ENCODE data around the gene IGFBP7.
"Not testable (repeated sequence)": the region's sequence is repeated elsewhere in the genome, so short reads cannot be mapped to it uniquely, and the experiment has no call there.

The IGFBP7 gene

GRCh38 chr4:57060717-57061067, 49.5 kb downstream of the IGFBP7 start:
- not testable (repeated sequence) for H3K9ac ChIP-seq (ENCODE audit: low read length); H3K4me3 ChIP-seq (ENCODE audit: low read length); H3K9me3 ChIP-seq (ENCODE audit: control insufficient read depth, low read length); H3K36me3 ChIP-seq (ENCODE audit: control insufficient read depth, insufficient read depth, low read length); H3K27me3 ChIP-seq (ENCODE audit: control insufficient read depth, insufficient read depth, low read length); H3K4me1 ChIP-seq (ENCODE audit: control insufficient read depth, insufficient read depth, low read length)

- Histone ChIP-seq H3K9me3 (ENCODE audit: control insufficient read depth, low read length) (no peaks in the 10 kb centered on the region), H3K4me1 (ENCODE audit: control insufficient read depth, insufficient read depth, low read length) (no peaks in the 10 kb centered on the region), H3K36me3 (ENCODE audit: control insufficient read depth, insufficient read depth, low read length) (no peaks in the 10 kb centered on the region), H3K27me3 (ENCODE audit: control insufficient read depth, insufficient read depth, low read length) (no peaks in the 10 kb centered on the region), H3K9ac (ENCODE audit: low read length) (no peak overlapping the region), H3K4me3 (ENCODE audit: low read length) (no peak overlapping the region)
Observed at GRCh38 chr4:57059890-57060716, 50.1 kb downstream of the IGFBP7 start.

GRCh38 chr4:57055886-57056285, 54.3 kb downstream of the IGFBP7 start:
- Histone ChIP-seq H3K4me3 (ENCODE audit: low read length) (no peak overlapping the region), H3K9ac (ENCODE audit: low read length) (no peak overlapping the region), H3K4me1 (ENCODE audit: control insufficient read depth, insufficient read depth, low read length) (no peaks in the 10 kb centered on the region), H3K27me3 (ENCODE audit: control insufficient read depth, insufficient read depth, low read length) (no peaks in the 10 kb centered on the region), H3K9me3 (ENCODE audit: control insufficient read depth, low read length) (no peaks in the 10 kb centered on the region), H3K36me3 (ENCODE audit: control insufficient read depth, insufficient read depth, low read length) (no peaks in the 10 kb centered on the region)

- Histone ChIP-seq H3K9me3 (ENCODE audit: control insufficient read depth, low read length) (no peaks in the 10 kb centered on the region), H3K4me3 (ENCODE audit: low read length) (no peak overlapping the region), H3K9ac (ENCODE audit: low read length) (no peak overlapping the region), H3K36me3 (ENCODE audit: control insufficient read depth, insufficient read depth, low read length) (no peaks in the 10 kb centered on the region), H3K4me1 (ENCODE audit: control insufficient read depth, insufficient read depth, low read length) (no peaks in the 10 kb centered on the region), H3K27me3 (ENCODE audit: control insufficient read depth, insufficient read depth, low read length) (no peaks in the 10 kb centered on the region)
Observed at GRCh38 chr4:57053508-57053907, 56.7 kb downstream of the IGFBP7 start.

- H3K9ac ChIP-seq (ENCODE audit: low read length), result no peak overlapping the region
- no peaks in the 10 kb centered on the region for H3K9me3 ChIP-seq (ENCODE audit: control insufficient read depth, low read length)
- H3K4me1 ChIP-seq (ENCODE audit: control insufficient read depth, insufficient read depth, low read length), result no peaks in the 10 kb centered on the region
- H3K27me3 ChIP-seq (ENCODE audit: control insufficient read depth, insufficient read depth, low read length), result no peaks in the 10 kb centered on the region
- H3K36me3 ChIP-seq (ENCODE audit: control insufficient read depth, insufficient read depth, low read length), result no peaks in the 10 kb centered on the region
- no peak overlapping the region for H3K4me3 ChIP-seq (ENCODE audit: low read length)
Observed at GRCh38 chr4:57051524-57051923, 58.7 kb downstream of the IGFBP7 start.

- Histone ChIP-seq H3K4me1 (ENCODE audit: control insufficient read depth, insufficient read depth, low read length) (no peaks in the 10 kb centered on the region), H3K27me3 (ENCODE audit: control insufficient read depth, insufficient read depth, low read length) (no peaks in the 10 kb centered on the region), H3K9me3 (ENCODE audit: control insufficient read depth, low read length) (no peaks in the 10 kb centered on the region), H3K4me3 (ENCODE audit: low read length) (no peak overlapping the region), H3K36me3 (ENCODE audit: control insufficient read depth, insufficient read depth, low read length) (no peaks in the 10 kb centered on the region), H3K9ac (ENCODE audit: low read length) (no peak overlapping the region)
Observed at GRCh38 chr4:57051095-57051494, 59.1 kb downstream of the IGFBP7 start.

- Histone ChIP-seq H3K4me1 (ENCODE audit: control insufficient read depth, insufficient read depth, low read length) (peaks cover 3% of the 10 kb centered on the region), H3K4me3 (ENCODE audit: low read length) (no peak overlapping the region), H3K9me3 (ENCODE audit: control insufficient read depth, low read length) (no peaks in the 10 kb centered on the region), H3K27me3 (ENCODE audit: control insufficient read depth, insufficient read depth, low read length) (no peaks in the 10 kb centered on the region), H3K9ac (ENCODE audit: low read length) (no peak overlapping the region), H3K36me3 (ENCODE audit: control insufficient read depth, insufficient read depth, low read length) (no peaks in the 10 kb centered on the region)
Observed at GRCh38 chr4:57048590-57049304, 61.4 kb downstream of the IGFBP7 start.

GRCh38 chr4:57047046-57047445, 63.1 kb downstream of the IGFBP7 start:
- not testable (repeated sequence) for H3K36me3 ChIP-seq (ENCODE audit: control insufficient read depth, insufficient read depth, low read length); H3K4me3 ChIP-seq (ENCODE audit: low read length); H3K9me3 ChIP-seq (ENCODE audit: control insufficient read depth, low read length); H3K9ac ChIP-seq (ENCODE audit: low read length); H3K27me3 ChIP-seq (ENCODE audit: control insufficient read depth, insufficient read depth, low read length); H3K4me1 ChIP-seq (ENCODE audit: control insufficient read depth, insufficient read depth, low read length)

- no peaks in the 10 kb centered on the region for H3K36me3 ChIP-seq (ENCODE audit: control insufficient read depth, insufficient read depth, low read length)
- H3K4me3 ChIP-seq (ENCODE audit: low read length), result no peak overlapping the region
- H3K27me3 ChIP-seq (ENCODE audit: control insufficient read depth, insufficient read depth, low read length), result no peaks in the 10 kb centered on the region
- no peak overlapping the region for H3K9ac ChIP-seq (ENCODE audit: low read length)
- peaks cover 3% of the 10 kb centered on the region for H3K4me1 ChIP-seq (ENCODE audit: control insufficient read depth, insufficient read depth, low read length)
- no peaks in the 10 kb centered on the region for H3K9me3 ChIP-seq (ENCODE audit: control insufficient read depth, low read length)
Observed at GRCh38 chr4:57044996-57045395, 65.2 kb downstream of the IGFBP7 start.

GRCh38 chr4:57044279-57044678, 65.9 kb downstream of the IGFBP7 start:
- Histone ChIP-seq H3K4me1 (ENCODE audit: control insufficient read depth, insufficient read depth, low read length) (peaks cover 3% of the 10 kb centered on the region), H3K9me3 (ENCODE audit: control insufficient read depth, low read length) (no peaks in the 10 kb centered on the region), H3K9ac (ENCODE audit: low read length) (no peak overlapping the region), H3K27me3 (ENCODE audit: control insufficient read depth, insufficient read depth, low read length) (no peaks in the 10 kb centered on the region), H3K36me3 (ENCODE audit: control insufficient read depth, insufficient read depth, low read length) (no peaks in the 10 kb centered on the region), H3K4me3 (ENCODE audit: low read length) (no peak overlapping the region)

- Histone ChIP-seq H3K4me1 (ENCODE audit: control insufficient read depth, insufficient read depth, low read length) (peaks cover 3% of the 10 kb centered on the region), H3K27me3 (ENCODE audit: control insufficient read depth, insufficient read depth, low read length) (no peaks in the 10 kb centered on the region), H3K9ac (ENCODE audit: low read length) (no peak overlapping the region), H3K9me3 (ENCODE audit: control insufficient read depth, low read length) (no peaks in the 10 kb centered on the region), H3K36me3 (ENCODE audit: control insufficient read depth, insufficient read depth, low read length) (no peaks in the 10 kb centered on the region), H3K4me3 (ENCODE audit: low read length) (no peak overlapping the region)
Observed at GRCh38 chr4:57043347-57044251, 66.6 kb downstream of the IGFBP7 start.

- no peaks in the 10 kb centered on the region for H3K9me3 ChIP-seq (ENCODE audit: control insufficient read depth, low read length)
- peaks cover 3% of the 10 kb centered on the region for H3K4me1 ChIP-seq (ENCODE audit: control insufficient read depth, insufficient read depth, low read length)
- H3K36me3 ChIP-seq (ENCODE audit: control insufficient read depth, insufficient read depth, low read length), result no peaks in the 10 kb centered on the region
- no peak overlapping the region for H3K4me3 ChIP-seq (ENCODE audit: low read length)
- H3K27me3 ChIP-seq (ENCODE audit: control insufficient read depth, insufficient read depth, low read length), result peaks cover 1% of the 10 kb centered on the region
- H3K9ac ChIP-seq (ENCODE audit: low read length), result no peak overlapping the region
Observed at GRCh38 chr4:57042711-57043169, 67.4 kb downstream of the IGFBP7 start.
